Mucosa of descending colon (tissue), 3 donors: Measurements from ENCODE around the gene HMX1. TPM values are rescaled to one million over a fixed set of nuclear protein-coding genes. Genes with fewer than 3 reads are reported as not detected.
A peak's percentile ranks its signal among the peaks of the same experiment; 100 is the strongest.

Source experiments
- ATAC-seq: fragments of 200-7000 bp; cut with Tn5 transposase; one replicate; pipeline ENCODE4 v1.9.1; 2020; ENCODE audit warnings: mild to moderate bottlenecking, moderate library complexity
- DNase-seq, 3 donors: peaks; one replicate each; pipeline ENCODE4 v3.0.0-alpha.2; 2020
- H3K36me3 ChIP-seq: fragments of 200-600 bp; one replicate; pipeline ENCODE4 v1.8.0; 2021; ENCODE audit warnings: low read depth, mild to moderate bottlenecking
- H3K4me1 ChIP-seq: fragments of 200-600 bp; one replicate; pipeline ENCODE4 v1.8.0; 2021; ENCODE audit warnings: low read depth, mild to moderate bottlenecking
- H3K4me3 ChIP-seq: fragments of 200-600 bp; one replicate; pipeline ENCODE4 v1.8.0; 2021; ENCODE audit warnings: mild to moderate bottlenecking
- H3K9me3 ChIP-seq: fragments of 200-600 bp; one replicate; pipeline ENCODE4 v1.8.0; 2021; ENCODE audit warnings: mild to moderate bottlenecking
- CTCF ChIP-seq: fragments of 200-600 bp; IDR thresholded peaks from one replicate; pipeline ENCODE4 v1.8.0; 2022; ENCODE audit warnings: antibody characterized with exemption, mild to moderate bottlenecking
- intact Hi-C, 2 donors: fragments of 100-400 bp; cut with DNase I in 1 of 2; cut with micrococcal nuclease in 1 of 2; formaldehyde crosslinking; loops; one replicate each; pipeline versions ENCODE4 v1.11.0 to v1.11.1; 2022; cut with DNase I, micrococcal nuclease
- total RNA-seq, 3 donors: library from RNA; stranded (reverse); fragmentation: NEBNext Ultra II Directional in 2 of 3; extraction: Animal tissue kit (Norgen Biotek cat#: 25700) in 2 of 3; gene quantifications; one replicate each; pipeline versions ENCODE4 v1.2.1 to v1.2.4, GENCODE V29; 2021 to 2023
- donor health status: DM: no; HTN: no; CAD: no; lungs with moderate emphysema.
- donor health status: DM: no; HTN: no; CAD: no.
- donor health status: DM: no; HTN: yes; CAD: no.

Gene HMX1
- total RNA-seq, 3 donors from 2014 or later = 0.19 TPM; not detected in 2

GRCh38 chr4:8906991-8907595, 35.5 kb upstream of the HMX1 start:
- H3K36me3 ChIP-seq = no peaks in the 10 kb centered on the region
- no peak for TF ChIP-seq CTCF
- ATAC-seq (no peak), DNase-seq (peak in 1 of 3 donors; percentile 1)
- peaks cover under 1% of the 10 kb centered on the region for H3K9me3 ChIP-seq
- H3K4me3 ChIP-seq = no peak overlapping the region
- H3K4me1 ChIP-seq = no peaks in the 10 kb centered on the region
- intact Hi-C loops = no loop called here

DNA sequence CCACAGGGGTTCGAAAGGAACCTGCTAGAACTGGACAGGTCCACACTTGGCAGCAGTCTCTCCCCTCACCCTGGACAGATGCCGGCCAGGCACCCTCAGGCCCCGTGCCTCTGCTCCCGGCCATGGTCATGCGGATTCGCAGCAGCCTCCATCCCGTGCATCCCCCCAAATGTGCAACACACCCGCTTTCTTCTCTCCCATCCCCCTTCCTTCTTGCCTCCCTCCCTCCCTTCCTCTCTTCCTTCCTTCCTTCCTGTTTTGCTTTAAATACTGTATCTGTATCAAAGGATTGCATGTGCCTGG, 35.0 kb upstream of the HMX1 start:
- no peaks in the 10 kb centered on the region for H3K36me3 ChIP-seq
- no peak for TF ChIP-seq CTCF
- DNase-seq = no peak
- peaks cover 5% of the 10 kb centered on the region for H3K9me3 ChIP-seq
- no peak for ATAC-seq
- H3K4me3 ChIP-seq = no peak overlapping the region
- intact Hi-C loops = no loop called here
- H3K4me1 ChIP-seq = no peaks in the 10 kb centered on the region

DNA sequence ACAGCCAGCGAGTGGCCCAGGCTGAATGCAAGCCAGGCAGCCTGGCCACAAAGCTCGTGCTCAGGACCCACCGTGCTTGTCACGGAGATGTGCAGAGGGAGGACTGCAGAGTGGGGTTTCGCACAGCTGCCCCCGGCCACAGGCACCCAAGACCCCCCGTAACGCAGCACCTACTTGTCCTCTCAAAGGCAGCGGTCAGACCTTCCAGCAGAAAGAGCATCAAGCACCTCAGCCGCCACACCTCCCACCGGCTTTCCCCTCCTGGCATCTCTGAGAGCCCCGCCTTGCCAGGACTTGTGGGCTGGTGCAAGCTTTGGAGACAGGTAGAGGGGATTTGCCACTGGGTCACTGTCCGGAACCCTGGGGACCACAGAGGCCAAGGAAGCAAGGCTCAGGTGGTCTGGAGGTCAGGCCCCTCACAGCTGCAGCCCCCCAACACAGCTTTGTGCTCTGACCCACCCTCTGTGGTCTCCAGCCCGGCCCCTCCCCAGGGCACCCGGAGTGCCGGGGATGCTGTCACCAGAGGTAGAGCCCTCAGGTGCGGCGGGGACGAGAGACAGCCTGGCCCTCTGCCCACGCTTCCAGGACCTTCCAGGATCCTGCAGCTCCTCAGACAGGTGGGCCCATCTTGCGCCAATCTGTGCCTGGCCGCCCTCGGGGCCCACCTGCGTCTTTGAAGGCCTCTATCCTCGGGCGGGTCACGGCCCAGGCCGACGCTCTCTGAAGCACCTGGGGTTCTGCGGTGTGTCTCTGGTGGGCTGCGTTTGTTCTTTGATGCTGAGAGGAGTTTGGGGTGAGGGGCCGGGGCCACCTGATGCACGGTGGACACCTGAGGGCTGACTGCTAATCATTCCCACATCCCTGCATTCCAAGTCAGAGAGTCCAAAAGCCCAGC, 34.4 kb upstream of the HMX1 start:
- Histone ChIP-seq H3K4me1 (no peaks in the 10 kb centered on the region), H3K36me3 (no peaks in the 10 kb centered on the region), H3K4me3 (no peak overlapping the region), H3K9me3 (peaks cover 11% of the 10 kb centered on the region)
- intact Hi-C loops = no loop called here
- ATAC-seq (no peak), DNase-seq (peak in 2 of 3 donors; percentile 5 to 45)
- no peak for TF ChIP-seq CTCF

- H3K36me3 ChIP-seq = no peaks in the 10 kb centered on the region
- H3K4me3 ChIP-seq = no peak overlapping the region
- peak in 1 of 3 donors; percentile 6 for DNase-seq
- peaks cover 18% of the 10 kb centered on the region for H3K9me3 ChIP-seq
- intact Hi-C loops = no loop called here
- no peaks in the 10 kb centered on the region for H3K4me1 ChIP-seq
- no peak for TF ChIP-seq CTCF
- no peak for ATAC-seq
Measured at GRCh38 chr4:8905226-8905772, 33.7 kb upstream of the HMX1 start.

- Histone ChIP-seq H3K4me1 (no peaks in the 10 kb centered on the region), H3K36me3 (no peaks in the 10 kb centered on the region), H3K9me3 (peaks cover 18% of the 10 kb centered on the region), H3K4me3 (no peak overlapping the region)
- intact Hi-C loops = no loop called here
- no peak for TF ChIP-seq CTCF
- DNase-seq = peak in 1 of 3 donors; percentile 11
- ATAC-seq = no peak
Measured at GRCh38 chr4:8904666-8905065, 33.0 kb upstream of the HMX1 start.
